ENCODE measurements around the gene SDK1. TPM values are rescaled to one million over a fixed set of nuclear protein-coding genes. Genes with fewer than 3 reads are reported as not detected.

Gene SDK1
- total RNA-seq, 2 donors from 2014 or later: 4.8 to 13.2 TPM

- WGBS: 86% methylated on average over 5 of the region's 5 CpGs
- TF ChIP-seq CTCF (IDR thresholded peaks at IDR 0.05) (no peak), POLR2AphosphoS5 (IDR thresholded peaks at IDR 0.05) (no peak), POLR2A (IDR thresholded peaks at IDR 0.05) (no peak)
- Histone ChIP-seq H3K27ac (no peak overlapping the region), H3K4me3 (no peak overlapping the region), H3K36me3 (no peaks in the 10 kb centered on the region), H3K4me1 (replicated peaks) (no peaks in the 10 kb centered on the region), H3K27me3 (replicated peaks; ENCODE audit: insufficient read depth) (no peaks in the 10 kb centered on the region), H3K9me3 (no peaks in the 10 kb centered on the region)
- intact Hi-C loops (cut with DNase I): no loop called here
- DNase-seq (ENCODE audit: low spot score): no peak
Measured at GRCh38 chr7:3760651-3761050, 459.6 kb downstream of the SDK1 start.

DNA sequence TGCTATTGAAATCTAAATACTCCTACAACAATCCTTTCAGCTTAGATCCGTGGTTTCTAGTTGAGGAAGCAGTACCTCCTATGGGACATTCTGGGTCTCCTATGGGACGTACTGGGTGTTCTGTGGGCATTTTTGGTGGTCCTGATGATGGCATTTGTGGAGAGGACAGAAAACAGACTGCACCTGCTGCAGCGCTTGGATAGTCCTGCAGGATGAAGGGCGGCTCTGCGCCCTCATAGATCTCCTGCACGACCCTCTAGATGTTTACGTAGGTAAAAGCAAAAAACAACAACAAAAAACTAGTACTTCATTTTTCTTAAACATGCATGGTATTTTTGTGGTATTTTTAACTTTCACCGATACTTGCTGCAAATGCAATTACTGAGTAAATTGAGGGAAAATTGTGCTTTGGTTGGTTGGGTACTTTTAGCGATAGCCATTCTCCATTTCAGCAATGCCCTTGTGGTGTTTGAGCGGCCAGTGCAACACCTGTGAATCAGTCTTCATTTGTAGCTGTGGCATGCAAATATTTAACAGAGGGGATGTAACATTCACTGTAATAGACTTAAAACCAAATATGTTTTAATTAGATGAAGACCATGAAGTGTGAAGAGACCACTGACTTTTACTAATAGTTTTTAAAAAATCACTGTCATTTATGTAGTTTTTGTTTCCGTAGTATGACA is 461.2 kb downstream of the SDK1 start:
- Histone ChIP-seq H3K9me3 (no peaks in the 10 kb centered on the region), H3K4me1 (replicated peaks) (no peaks in the 10 kb centered on the region), H3K36me3 (no peaks in the 10 kb centered on the region), H3K27me3 (replicated peaks; ENCODE audit: insufficient read depth) (no peaks in the 10 kb centered on the region), H3K27ac (no peak overlapping the region), H3K4me3 (no peak overlapping the region)
- TF ChIP-seq CTCF (IDR thresholded peaks at IDR 0.05): no peak
- no peak for TF ChIP-seq POLR2AphosphoS5 (IDR thresholded peaks at IDR 0.05)
- no peak for TF ChIP-seq POLR2A (IDR thresholded peaks at IDR 0.05)
- WGBS: 85% methylated on average over 11 of the region's 11 CpGs
- DNase-seq (ENCODE audit: low spot score): no peak
- intact Hi-C loops (cut with DNase I): no loop called here

GRCh38 chr7:3767917-3768777 is 467.1 kb downstream of the SDK1 start:
- no peaks in the 10 kb centered on the region for H3K9me3 ChIP-seq
- H3K4me1 ChIP-seq (replicated peaks): no peaks in the 10 kb centered on the region
- TF ChIP-seq POLR2A (IDR thresholded peaks at IDR 0.05) (no peak), CTCF (IDR thresholded peaks at IDR 0.05) (no peak), POLR2AphosphoS5 (IDR thresholded peaks at IDR 0.05) (no peak)
- H3K27me3 ChIP-seq (replicated peaks; ENCODE audit: insufficient read depth): no peaks in the 10 kb centered on the region
- H3K27ac ChIP-seq: no peak overlapping the region
- no peak for DNase-seq (ENCODE audit: low spot score)
- 84% methylated on average over 9 of the region's 9 CpGs for WGBS
- no peaks in the 10 kb centered on the region for H3K36me3 ChIP-seq
- intact Hi-C loops (cut with DNase I): no loop called here
- H3K4me3 ChIP-seq: no peak overlapping the region

DNA sequence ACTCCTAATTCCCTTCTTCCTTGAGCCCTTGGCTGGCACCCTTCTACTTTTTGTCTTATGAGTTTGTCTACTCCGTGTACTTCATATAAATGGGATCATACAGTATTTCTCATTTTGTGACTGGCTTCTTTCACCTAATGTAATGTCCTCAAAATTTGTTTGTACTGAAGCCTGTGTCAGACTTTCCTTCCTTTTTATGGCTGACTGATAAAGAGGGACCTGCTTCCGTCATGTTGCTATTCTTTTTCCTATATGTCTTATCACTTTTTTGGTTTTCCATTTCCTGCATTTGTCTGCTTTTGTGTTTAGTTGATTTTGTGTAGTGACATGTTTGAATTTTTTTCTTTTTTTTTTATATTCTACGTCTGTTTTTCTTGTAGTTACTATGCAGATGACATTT is 470.9 kb downstream of the SDK1 start:
- TF ChIP-seq CTCF (IDR thresholded peaks at IDR 0.05): no peak
- TF ChIP-seq POLR2AphosphoS5 (IDR thresholded peaks at IDR 0.05): no peak
- no peak for TF ChIP-seq POLR2A (IDR thresholded peaks at IDR 0.05)
- no peaks in the 10 kb centered on the region for H3K4me1 ChIP-seq (replicated peaks)
- DNase-seq (ENCODE audit: low spot score): no peak
- no peaks in the 10 kb centered on the region for H3K27me3 ChIP-seq (replicated peaks; ENCODE audit: insufficient read depth)
- H3K27ac ChIP-seq: no peak overlapping the region
- H3K4me3 ChIP-seq: no peak overlapping the region
- H3K36me3 ChIP-seq: no peaks in the 10 kb centered on the region
- H3K9me3 ChIP-seq: no peaks in the 10 kb centered on the region
- intact Hi-C loops (cut with DNase I): no loop called here
- 77% methylated on average over 3 of the region's 3 CpGs for WGBS
